Activated T-cell treated with anti-CD3 and anti-CD28 coated beads, Interleukin-2, amount 50 U/mL, for 24 hours (primary cell): Measurements from ENCODE around the gene UVSSA.
A peak's percentile ranks its signal among the peaks of the same experiment; 100 is the strongest.

Experiments
- DNase-seq: peaks from one replicate; pipeline ENCODE4 v3.0.0-alpha.2; 2020
- H3K27ac Mint-ChIP-seq: 2 replicates; pipeline ENCODE4 v1.8.0; 2020; ENCODE audit warnings: mild to moderate bottlenecking, mixed read lengths
- H3K27me3 Mint-ChIP-seq: 2 replicates; pipeline ENCODE4 v1.8.0; 2020; ENCODE audit warnings: mixed read lengths
- H3K36me3 Mint-ChIP-seq: 2 replicates; pipeline ENCODE4 v1.8.0; 2020; ENCODE audit warnings: low read depth, mixed read lengths
- H3K4me1 Mint-ChIP-seq: 2 replicates; pipeline ENCODE4 v1.8.0; 2020; ENCODE audit warnings: low read depth, mixed read lengths
- H3K4me3 Mint-ChIP-seq: 2 replicates; pipeline ENCODE4 v1.8.0; 2020; ENCODE audit warnings: mild to moderate bottlenecking, moderate library complexity, mixed read lengths
- H3K9me3 Mint-ChIP-seq: 2 replicates; pipeline ENCODE4 v1.8.0; 2020; ENCODE audit warnings: mixed read lengths

UVSSA gene

DNA sequence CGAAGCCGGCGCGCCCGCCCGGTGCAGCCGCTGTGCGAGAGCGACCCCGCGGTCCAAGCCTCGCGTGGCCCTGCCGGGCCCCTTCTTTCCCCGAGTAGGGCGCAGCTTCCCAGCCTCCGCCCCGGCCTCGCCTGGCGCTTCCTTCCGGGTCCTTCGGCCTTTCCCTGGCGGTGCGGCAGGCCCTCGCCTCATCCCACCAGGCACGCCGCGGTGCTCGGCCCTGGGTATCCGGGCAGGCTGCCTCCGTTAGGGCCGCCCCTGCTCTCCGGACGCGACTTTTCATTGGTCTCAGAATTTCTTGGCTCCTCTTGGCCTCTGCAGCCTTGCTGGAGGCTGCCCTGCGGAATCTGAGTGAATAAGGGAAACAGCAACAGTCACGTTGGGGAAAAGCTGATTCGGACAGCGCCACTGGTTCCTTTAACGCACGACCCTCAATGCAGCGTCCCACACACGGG lies 429 bp downstream of the UVSSA start:
- Mint-ChIP-seq H3K27ac (peak overlapping the region; percentile 95), H3K36me3 (peaks cover 39% of the 10 kb centered on the region), H3K4me3 (peak overlapping the region; percentile 86), H3K9me3 (no peaks in the 10 kb centered on the region), H3K27me3 (no peaks in the 10 kb centered on the region), H3K4me1 (peaks cover 53% of the 10 kb centered on the region)
- no peak for DNase-seq

DNA sequence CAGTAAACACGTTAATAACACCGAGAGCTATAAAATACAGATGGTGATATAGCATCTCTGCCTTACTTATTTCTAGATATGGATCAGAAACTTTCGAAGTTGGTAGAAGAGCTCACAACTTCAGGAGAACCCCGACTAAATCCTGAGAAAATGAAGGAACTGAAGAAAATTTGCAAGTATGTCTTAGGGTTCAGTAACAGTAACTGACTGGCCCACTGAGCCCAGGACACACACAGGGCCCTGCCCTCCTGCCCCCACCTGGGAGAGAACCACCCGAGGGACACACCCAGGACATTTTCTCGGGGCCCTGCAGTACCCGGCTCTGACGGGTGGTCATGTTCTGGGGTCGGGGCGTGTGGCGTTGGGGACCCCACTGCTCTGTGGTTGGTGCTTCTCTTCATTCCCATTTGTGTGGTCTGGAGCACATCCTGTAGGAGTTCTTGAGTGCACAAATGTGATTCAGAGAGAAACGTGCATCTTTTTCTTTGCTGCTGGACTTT lies 1.1 kb downstream of the UVSSA start:
- Mint-ChIP-seq H3K9me3 (no peaks in the 10 kb centered on the region), H3K4me3 (peak overlapping the region; percentile 86), H3K36me3 (peaks cover 42% of the 10 kb centered on the region), H3K4me1 (peaks cover 48% of the 10 kb centered on the region), H3K27me3 (no peaks in the 10 kb centered on the region), H3K27ac (peak overlapping the region; percentile 95)
- no peak for DNase-seq

DNA sequence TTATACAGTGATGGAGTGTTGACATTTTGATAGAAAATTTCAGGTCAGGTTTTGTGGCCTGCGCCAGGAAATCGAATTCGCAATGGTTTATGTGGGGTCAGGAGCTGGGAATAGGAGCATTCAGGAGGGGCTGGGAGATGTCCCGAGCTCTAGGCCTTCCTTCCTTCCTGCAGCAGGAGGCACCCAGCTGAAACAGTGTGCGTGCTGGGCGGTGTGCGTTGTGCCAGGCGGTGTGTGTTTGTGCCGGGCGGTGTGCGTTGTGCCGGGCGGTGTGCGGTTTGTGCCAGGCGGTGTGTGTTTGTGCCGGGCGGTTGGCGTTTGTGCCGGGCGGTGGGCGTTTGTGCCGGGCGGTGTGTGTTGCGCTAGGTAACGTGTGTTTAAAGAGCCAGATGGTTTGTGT lies 1.7 kb downstream of the UVSSA start:
- DNase-seq, result no peak
- Mint-ChIP-seq H3K27ac (peak overlapping the region; percentile 95), H3K4me1 (peaks cover 47% of the 10 kb centered on the region), H3K27me3 (no peaks in the 10 kb centered on the region), H3K36me3 (peaks cover 42% of the 10 kb centered on the region), H3K9me3 (no peaks in the 10 kb centered on the region), H3K4me3 (peak overlapping the region; percentile 86)

DNA sequence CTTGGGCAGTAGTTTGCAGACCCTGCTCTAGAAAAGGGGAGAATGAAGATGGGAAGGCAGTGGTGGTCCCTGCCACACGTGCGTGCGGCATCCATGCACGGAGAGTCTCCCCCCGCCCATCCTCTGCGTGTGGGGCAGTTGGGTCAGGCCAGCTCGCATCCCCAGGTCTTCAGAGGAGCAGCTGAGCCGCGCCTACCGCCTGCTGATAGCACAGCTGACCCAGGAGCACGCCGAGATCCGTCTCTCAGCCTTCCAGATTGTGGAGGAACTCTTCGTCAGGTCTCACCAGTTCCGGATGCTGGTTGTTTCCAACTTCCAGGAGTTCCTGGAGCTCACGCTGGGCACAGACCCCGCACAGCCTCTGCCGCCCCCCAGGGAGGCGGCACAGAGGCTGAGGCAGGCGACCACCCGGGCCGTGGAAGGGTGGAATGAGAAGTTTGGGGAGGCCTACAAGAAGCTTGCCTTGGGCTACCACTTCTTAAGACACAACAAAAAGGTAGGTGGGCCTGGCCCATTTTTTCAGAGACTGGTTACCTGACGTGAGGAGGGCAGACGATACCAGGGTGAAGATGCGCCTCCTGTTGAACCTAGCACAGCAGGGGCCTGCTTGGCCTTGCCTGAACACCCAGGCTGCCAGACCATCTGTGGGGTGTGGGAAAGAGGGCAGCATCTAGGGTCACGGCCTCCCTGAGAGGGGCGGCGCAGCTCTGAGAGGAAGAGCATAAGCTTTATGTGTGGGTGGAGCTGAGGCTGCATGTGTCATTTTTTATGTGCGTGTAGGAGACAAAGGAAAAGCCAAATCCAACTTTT lies 2.6 kb downstream of the UVSSA start:
- Mint-ChIP-seq H3K36me3 (peaks cover 46% of the 10 kb centered on the region), H3K27ac (peak overlapping the region; percentile 95)

DNA sequence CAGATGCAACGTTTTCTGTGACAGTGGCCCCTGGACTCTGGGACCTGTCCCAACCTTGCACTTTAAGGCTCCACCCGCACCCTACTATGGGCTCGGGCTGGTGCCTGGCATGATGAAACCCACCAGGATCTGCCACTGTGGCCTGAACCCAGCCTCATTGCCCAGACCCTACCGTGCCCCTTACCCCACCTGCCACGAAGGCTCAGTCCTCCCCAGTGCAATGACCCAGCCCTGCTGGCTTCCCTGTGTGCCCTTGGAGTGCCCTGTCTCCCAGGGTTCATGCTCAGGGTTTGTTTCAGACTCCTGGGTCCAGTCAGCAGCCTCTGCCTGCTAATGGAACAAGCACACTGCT lies 3.1 kb downstream of the UVSSA start:
- H3K4me1 Mint-ChIP-seq, result peaks cover 39% of the 10 kb centered on the region

More for the DNA sequence above, 2.6 kb downstream of the UVSSA start:
- Mint-ChIP-seq H3K4me1 (peaks cover 43% of the 10 kb centered on the region), H3K4me3 (no peak overlapping the region), H3K27me3 (no peaks in the 10 kb centered on the region), H3K9me3 (no peaks in the 10 kb centered on the region)
- no peak for DNase-seq

DNA sequence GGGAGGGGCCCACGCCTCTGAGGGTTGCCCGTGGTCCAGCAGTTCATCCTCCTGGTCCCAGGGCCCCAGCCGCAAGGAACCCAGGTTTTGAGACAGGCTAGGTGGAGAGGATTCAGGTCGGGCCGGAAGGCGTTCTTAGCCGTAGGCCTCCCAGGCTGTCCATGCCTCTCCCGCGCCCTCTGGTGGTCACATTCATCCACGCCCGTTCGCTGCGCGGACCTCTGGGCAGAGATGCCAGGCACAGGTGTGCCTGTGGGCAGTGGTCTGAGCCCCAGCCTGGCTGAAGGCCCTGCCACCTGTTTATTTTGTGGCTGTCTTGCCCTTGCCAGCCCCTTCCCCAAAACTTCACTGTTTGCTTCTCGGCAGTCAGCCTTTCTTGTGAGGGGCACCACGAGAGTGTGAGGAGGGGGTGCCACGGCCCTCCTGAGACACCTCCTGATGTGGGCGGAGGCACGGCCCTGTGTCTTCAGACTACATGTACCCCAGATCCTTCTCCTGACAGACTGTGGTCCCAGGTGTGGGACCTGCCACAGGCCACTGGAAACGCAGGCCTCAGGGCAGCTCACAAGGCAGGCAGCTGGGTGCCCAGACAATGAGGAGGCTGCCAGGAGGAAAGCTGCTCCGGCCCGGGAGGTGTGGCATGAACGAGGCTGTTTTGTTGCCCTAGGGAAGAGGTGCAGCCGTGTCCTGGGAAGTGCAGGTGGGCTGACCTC lies 5.0 kb downstream of the UVSSA start:
- H3K4me3 Mint-ChIP-seq, result no peak overlapping the region
- peak; percentile 94 for DNase-seq
- peaks cover 34% of the 10 kb centered on the region for H3K4me1 Mint-ChIP-seq
- H3K9me3 Mint-ChIP-seq, result no peaks in the 10 kb centered on the region
- H3K27me3 Mint-ChIP-seq, result no peaks in the 10 kb centered on the region
- H3K36me3 Mint-ChIP-seq, result peaks cover 54% of the 10 kb centered on the region
- H3K27ac Mint-ChIP-seq, result peak overlapping the region; percentile 75

More for the DNA sequence above, 3.1 kb downstream of the UVSSA start:
- Mint-ChIP-seq H3K27me3 (no peaks in the 10 kb centered on the region), H3K27ac (peak overlapping the region; percentile 79), H3K9me3 (no peaks in the 10 kb centered on the region), H3K4me3 (no peak overlapping the region), H3K36me3 (peaks cover 47% of the 10 kb centered on the region)
- DNase-seq, result no peak

DNA sequence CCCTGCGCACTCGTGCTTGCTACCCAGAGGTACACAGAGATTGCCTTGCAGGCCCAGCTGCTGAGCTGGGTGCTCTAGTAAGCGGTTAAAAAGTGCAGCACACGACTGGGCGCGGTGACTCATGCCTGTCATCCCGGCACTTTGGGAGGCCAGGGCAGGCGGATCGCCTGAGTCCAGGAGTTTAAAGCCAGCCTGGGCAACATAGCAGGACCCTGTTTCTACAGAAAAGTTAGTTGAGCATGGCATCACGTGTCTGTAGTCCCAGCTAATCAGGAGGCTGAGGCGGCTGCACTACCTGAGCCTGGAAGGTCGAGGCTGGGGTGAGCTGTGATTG lies 5.5 kb downstream of the UVSSA start:
- Mint-ChIP-seq H3K4me1 (peaks cover 34% of the 10 kb centered on the region), H3K9me3 (no peaks in the 10 kb centered on the region), H3K36me3 (peaks cover 54% of the 10 kb centered on the region), H3K27me3 (no peaks in the 10 kb centered on the region), H3K27ac (no peak overlapping the region), H3K4me3 (no peak overlapping the region)
- no peak for DNase-seq

DNA sequence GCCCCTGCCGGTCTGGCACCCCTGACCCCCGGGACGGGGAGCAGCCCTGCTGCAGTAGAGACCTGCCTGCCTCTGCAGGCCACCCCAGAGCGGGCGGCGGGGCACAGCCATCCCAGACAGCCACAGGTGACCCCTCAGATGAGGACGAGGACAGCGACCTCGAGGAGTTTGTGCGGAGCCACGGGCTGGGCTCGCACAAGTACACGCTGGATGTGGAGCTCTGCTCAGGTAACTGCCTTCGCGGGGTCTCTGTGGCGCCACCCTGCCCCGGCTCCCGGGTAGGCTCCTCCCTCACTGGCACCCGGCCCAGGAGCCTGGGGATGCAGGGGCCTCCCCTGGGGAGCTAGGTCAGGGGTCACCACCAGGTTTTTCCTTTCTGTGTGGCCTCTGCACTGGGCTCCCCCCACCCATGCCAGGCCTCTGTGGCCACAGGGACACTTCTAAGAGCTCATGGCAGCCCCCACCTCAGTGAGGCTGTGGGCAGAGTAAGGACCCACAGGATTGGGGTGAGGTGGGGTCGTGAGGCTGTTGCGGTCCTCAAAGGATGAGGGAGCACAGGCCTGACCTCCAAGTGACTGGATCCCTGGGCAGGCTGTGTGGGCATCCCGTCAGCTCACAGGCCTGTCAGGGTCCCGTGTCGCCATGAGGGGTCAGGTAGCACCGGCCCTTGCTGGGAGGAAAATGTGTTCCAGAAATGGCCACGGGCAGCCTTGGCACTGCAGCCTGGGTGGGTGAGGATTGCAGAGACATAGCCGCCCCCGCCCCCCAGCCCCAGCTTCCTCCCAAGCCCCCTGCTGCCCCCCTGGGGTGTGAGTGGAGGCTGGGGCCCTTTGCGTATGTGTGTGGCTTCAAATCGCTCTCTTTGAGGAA lies 6.4 kb downstream of the UVSSA start:
- no peak for DNase-seq
- Mint-ChIP-seq H3K9me3 (no peaks in the 10 kb centered on the region), H3K27me3 (no peaks in the 10 kb centered on the region), H3K4me1 (peaks cover 28% of the 10 kb centered on the region), H3K27ac (no peak overlapping the region), H3K36me3 (peaks cover 57% of the 10 kb centered on the region), H3K4me3 (no peak overlapping the region)

DNA sequence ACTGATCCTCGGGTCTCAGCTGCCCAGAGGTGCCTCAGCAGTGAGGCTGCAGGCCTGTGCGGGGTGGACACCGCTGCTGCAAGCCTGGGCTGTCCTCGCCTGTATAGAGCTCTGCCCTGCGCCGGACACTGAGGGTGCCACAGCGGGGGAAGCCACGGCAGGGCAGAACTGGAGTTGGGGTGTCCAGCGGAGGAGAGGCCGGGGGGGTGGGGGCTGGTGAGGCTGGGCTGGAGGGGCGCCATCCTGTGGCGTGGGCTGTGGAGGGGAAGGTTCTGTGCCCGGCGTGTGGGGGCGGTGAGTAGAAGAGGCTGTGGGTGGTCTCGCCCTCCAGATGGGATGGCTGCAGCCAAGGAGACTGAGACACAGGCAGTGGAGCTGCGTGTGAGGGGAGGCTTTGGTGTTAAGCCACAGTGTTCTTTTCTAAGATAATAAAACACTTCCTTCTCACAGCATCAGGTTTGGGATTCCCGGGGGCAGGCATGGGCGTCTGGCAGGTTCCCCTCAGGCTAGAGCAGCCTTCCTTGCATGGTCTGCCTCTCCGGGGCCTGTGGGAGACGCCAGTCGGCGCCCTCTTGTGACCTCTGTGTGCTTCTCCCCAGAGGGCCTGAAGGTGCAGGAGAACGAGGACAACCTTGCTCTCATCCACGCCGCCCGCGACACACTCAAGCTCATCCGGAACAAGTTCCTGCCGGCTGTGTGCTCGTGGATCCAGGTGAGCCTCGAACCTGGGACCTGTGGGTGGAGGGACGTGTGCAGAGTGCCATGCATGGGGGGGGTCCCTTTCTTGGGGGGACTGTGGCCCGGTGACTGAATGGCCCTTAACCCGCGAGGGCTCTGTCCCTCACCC lies 7.4 kb downstream of the UVSSA start:
- Mint-ChIP-seq H3K4me3 (no peak overlapping the region), H3K36me3 (peaks cover 58% of the 10 kb centered on the region), H3K4me1 (peaks cover 19% of the 10 kb centered on the region), H3K27me3 (no peaks in the 10 kb centered on the region), H3K27ac (no peak overlapping the region), H3K9me3 (no peaks in the 10 kb centered on the region)
- no peak for DNase-seq

DNA sequence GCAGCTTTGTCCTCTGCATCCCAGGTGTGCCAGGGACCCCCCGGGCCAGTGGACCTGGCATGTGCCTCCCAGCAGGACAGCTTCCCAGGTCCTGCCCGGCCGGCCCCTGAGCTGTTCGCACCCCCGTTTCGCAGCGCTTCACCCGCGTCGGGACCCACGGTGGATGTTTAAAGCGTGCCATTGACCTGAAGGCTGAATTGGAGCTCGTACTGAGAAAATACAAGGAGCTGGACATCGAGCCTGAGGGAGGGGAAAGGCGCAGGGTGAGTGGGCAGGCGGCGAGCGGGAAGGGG lies 7.9 kb downstream of the UVSSA start:
- no peaks in the 10 kb centered on the region for H3K9me3 Mint-ChIP-seq
- no peak overlapping the region for H3K27ac Mint-ChIP-seq
- peaks cover 58% of the 10 kb centered on the region for H3K36me3 Mint-ChIP-seq
- peaks cover 13% of the 10 kb centered on the region for H3K4me1 Mint-ChIP-seq
- no peak overlapping the region for H3K4me3 Mint-ChIP-seq
- no peaks in the 10 kb centered on the region for H3K27me3 Mint-ChIP-seq
- DNase-seq, result no peak

DNA sequence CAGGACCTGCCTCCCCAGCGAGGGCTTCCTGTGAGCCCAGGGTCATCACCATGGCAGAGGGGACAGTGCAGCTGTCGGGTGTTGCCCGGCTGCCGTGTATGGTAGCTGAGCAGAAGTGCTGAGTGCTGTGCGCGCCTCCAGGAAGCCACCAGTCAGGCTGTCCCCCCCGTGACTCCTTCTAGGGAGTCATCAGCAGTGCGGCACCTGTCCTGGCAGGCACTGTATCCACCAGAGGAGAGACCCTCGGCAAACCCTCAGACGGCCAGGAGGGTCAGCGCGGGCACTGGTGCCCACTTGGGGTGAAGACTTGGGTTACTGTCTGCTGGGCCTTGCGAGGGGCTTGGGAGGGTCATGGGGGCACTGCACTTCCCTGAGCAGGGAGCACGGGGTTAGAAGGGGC lies 8.4 kb downstream of the UVSSA start:
- no peak overlapping the region for H3K27ac Mint-ChIP-seq
- DNase-seq, result no peak
- no peaks in the 10 kb centered on the region for H3K9me3 Mint-ChIP-seq
- no peaks in the 10 kb centered on the region for H3K27me3 Mint-ChIP-seq
- no peak overlapping the region for H3K4me3 Mint-ChIP-seq
- peaks cover 9% of the 10 kb centered on the region for H3K4me1 Mint-ChIP-seq
- peaks cover 56% of the 10 kb centered on the region for H3K36me3 Mint-ChIP-seq

DNA sequence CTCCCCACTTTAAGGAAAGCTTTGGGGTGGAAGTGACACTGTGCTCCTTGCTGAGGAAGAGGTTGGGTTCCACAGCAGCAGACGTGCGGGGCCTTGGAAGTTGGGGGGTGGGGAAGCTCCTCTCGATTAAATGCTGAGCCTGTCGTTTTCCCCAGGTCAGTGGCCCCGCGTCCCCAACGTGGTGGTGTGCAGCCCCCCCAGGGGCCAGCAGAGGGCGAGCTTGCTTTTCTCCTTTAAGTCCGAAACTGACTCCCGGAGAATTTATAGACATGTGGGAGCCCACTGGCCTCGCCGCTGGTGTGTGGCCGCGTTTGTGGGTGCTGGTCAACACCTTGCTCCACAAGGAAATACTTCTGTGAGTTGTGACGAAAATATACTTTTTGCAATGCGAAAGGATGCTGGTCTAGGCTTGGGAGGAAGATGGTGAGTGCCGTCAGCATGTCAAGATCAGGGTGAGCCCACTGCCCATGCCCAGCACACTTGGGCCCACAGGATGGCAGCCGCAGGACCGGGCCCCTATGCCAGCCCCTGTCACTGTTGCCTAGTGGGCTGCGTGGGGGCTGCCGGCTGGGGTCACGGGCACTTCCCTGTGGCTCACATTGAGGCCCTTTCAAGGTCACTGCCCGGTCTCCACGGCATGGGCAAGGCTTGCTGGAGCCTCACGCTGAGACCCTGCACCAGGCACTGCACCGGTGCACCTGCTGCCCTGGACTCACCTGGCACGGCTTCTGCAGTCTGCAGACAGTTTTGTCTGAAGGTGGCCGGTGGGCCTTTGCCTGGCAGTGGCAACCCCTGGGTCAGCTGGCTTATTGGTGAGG lies 9.4 kb downstream of the UVSSA start:
- DNase-seq, result peak; percentile 63
- Mint-ChIP-seq H3K4me3 (no peak overlapping the region), H3K4me1 (peaks cover 7% of the 10 kb centered on the region), H3K27me3 (no peaks in the 10 kb centered on the region), H3K9me3 (no peaks in the 10 kb centered on the region), H3K36me3 (peaks cover 55% of the 10 kb centered on the region), H3K27ac (no peak overlapping the region)
